Fibroblast of skin of right quadriceps (primary cell): ENCODE results near the gene CIAPIN1.
A peak's percentile ranks its signal among the peaks of the same experiment; 100 is the strongest.
"Not testable (repeated sequence)": the region's sequence is repeated elsewhere in the genome, so short reads cannot be mapped to it uniquely, and the experiment has no call there.

Source experiments
- DNase-seq: peaks from one replicate; pipeline ENCODE4 v3.0.0-alpha.2; 2013

CIAPIN1 gene

DNA sequence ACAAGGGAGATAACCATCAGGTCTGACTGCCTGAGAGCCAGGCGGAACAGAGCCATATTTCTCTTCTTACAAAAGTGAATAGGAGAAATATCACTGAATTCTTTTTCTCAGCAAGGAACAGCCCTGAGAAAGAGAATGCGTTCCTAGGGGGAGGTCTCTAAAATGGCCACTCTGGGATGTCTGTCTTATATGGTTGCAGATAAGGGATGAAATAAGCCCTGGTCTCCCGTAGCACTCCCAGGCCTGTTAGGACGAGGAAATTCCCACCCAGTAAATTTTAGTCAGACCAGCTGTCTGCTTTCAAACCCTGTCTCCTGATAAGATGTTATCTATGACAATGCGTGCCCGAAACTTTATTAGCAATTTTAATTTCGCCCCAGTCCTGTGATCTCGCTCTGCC is 7.2 kb downstream of the CIAPIN1 start:
- not testable (repeated sequence) for DNase-seq

DNA sequence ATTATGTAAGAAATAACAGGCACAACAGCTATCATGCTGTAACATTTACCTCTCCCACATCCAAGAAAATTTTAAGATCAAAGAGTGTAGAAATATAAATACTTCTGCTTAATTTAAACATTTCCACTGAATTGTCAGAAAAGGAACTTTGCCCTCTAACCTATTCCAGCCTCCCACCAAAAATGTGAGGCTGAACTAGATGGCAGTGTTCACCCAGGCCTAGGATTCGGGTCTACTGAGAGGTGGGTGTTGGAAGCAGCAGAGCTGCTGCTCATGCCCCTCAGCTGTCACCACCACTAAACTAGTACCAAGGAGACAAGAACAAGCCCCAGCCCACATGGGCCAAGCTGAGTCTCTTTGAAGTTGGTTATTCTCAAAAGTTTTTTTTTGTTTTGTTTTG is 11.3 kb downstream of the CIAPIN1 start:
- DNase-seq = no peak

DNA sequence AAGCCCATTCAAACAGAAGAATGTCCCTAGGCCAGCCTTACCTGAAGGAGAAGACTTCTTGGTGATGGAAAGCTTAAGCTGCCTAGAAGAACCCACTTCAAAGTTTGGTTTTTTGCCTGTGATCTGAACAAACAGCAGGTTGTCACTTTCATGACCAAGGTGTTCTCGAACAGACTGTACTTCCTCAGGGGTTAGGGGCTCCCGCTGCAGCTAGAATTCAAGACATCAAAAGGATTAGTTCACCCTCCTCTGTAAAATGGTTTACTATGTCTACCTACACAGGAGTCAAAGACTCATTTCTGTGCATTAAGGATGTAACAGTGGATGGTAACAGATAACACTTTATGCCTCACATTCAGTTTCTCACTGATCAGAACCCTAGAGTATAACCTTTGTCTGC is 13.2 kb downstream of the CIAPIN1 start:
- no peak for DNase-seq

DNA sequence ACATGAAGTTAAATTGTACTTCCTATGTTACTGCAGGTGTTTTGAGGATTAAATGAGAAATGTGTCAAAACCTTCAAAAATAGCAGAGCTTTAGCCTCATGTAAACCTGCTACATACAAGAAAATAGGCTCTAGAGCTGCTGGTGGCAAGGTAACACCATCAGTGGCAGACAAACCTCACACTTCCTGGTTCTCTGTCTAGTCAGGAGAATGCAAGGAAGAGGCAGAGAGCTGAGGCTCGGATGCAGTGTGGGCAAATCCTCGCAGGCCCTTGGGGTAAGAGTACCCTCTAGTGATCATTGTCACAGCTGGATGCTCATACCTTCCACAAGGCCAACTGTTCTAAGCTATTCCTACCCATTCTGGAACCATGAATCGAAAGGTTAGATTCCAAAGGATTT is 14.2 kb downstream of the CIAPIN1 start:
- no peak for DNase-seq

DNA sequence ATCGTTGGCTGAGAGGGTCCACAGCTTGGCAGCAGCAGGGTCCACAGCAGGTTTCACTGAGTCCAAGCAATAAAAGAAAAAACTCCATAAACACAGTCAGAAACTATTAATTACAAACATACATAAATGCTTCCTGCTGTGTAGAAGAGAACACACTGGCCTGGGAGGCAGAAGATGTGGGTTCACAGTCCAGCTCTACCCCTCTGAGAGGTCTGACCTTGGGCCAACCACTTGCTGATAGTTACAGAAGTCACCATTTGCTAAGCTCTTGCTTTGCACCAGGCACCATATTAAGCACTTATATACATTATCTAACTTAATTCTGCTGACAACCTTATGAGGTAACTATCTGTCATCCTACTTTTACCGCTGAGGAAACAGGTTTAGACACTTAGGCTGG is 14.7 kb downstream of the CIAPIN1 start:
- no peak for DNase-seq

DNA sequence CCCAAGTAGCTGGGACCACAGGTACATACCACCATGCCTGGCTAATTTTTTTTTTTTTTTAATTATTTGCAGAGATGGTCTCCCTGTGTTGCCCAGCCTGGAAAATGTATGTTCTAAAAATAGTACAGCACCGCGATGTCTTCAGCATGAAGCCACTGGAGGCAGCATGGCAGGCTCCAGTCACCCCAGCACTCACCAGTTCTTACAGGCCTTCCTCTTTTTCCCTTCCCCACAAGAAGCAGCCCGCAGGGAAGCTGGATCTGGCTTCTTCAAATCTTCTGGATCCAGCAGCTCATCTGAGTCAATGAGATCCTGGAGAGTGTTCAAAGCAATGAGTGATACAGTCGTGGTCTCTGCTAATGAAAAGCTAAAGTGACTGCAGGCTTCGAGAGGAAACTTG is 16.2 kb downstream of the CIAPIN1 start:
- no peak for DNase-seq

DNA sequence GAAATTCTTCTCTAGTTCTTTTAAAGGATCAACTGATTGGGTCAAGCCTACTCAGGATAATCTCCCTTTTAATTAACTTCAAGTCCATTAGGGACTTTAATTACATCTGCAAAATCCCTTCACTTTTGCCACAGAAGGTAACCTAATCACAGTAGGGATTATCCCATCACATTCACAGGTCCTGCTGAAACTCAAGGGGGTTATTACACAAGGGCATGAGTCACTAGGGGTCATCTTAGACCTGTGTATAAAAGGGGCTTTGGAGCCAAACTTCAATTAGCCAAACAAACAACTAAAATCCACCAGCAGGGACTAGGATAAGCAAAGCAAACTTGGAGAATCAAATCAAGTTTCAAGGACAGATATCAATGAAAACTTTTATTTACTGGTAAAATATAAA is 19.4 kb downstream of the CIAPIN1 start:
- DNase-seq = no peak

DNA sequence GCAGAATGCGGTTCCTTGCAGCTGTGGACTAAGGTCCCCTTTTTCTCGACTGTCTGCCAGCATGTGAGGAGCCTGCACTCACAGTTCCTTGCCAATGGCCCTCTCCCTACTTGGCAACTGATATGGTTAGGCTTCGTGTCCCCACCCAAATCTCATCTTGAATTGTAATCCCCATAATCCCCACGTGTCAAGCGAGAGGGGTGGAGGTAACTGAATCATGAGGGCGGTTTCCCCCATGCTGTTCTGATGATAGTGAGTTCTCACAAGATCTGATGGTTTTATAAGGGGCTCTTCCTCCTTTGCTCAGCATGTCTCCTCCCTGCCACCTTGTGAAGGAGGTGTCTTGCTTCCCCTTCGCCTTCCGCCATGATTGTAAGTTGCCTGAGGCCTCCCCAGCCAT is 19.9 kb downstream of the CIAPIN1 start:
- no peak for DNase-seq

DNA sequence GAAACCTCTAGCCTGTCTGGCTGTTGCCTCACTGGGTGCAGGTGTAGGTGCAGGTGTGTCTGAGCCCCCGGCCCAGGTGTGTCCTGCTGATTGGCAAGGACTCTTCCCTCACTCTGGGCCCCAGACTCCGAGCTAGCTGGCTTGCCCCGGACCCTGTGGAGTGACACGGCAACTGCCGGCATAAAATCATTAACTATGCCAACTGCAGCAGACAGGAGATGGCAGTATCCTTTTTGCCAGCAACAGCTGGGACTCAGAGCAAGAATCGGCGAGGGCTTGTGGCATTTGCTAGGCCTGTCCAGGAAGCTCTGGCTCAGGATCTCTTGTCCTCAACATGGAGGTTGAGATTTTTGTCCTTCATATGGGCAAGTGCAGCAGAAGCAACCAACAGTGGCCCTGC is 20.8 kb downstream of the CIAPIN1 start:
- DNase-seq = no peak

DNA sequence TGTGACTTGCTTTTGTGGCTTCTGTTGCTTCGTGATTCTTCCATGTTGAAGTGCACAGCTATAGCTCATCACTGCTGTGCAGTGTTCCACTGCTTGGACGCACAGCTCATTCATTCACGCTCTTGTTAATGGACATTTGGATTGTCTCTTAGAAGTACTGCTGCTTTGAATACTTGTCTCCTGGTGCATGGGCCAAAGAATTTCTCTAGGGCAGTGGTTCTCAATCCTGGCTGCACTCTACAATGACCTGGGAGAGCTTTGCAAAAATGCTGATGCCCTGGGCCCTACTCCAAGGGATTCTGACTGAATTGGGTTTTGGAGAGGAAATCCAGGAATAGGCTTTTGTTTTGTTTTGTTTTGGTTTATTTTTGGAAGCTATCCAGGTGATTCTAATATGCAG is 22.6 kb downstream of the CIAPIN1 start:
- DNase-seq = no peak

DNA sequence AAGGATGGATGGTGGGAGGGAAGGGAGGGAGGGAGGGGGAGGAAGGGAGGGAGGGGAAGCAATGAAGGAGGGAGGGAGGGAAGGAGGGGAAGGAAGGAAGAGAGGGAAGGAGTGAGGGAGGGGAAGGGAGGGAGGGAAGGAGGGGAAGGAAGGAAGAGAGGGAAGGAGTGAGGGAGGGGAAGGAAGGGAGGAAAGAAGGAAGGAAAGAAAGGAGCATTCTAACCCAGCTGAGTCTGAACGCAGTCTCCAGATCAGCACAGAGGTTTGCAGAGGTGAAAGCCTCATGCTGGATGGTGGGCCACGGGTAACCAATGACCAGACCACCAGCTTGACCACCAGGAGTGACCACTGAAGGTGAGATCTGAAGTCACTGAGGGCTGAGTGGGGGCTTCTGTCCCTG is 24.0 kb downstream of the CIAPIN1 start:
- no peak for DNase-seq

DNA sequence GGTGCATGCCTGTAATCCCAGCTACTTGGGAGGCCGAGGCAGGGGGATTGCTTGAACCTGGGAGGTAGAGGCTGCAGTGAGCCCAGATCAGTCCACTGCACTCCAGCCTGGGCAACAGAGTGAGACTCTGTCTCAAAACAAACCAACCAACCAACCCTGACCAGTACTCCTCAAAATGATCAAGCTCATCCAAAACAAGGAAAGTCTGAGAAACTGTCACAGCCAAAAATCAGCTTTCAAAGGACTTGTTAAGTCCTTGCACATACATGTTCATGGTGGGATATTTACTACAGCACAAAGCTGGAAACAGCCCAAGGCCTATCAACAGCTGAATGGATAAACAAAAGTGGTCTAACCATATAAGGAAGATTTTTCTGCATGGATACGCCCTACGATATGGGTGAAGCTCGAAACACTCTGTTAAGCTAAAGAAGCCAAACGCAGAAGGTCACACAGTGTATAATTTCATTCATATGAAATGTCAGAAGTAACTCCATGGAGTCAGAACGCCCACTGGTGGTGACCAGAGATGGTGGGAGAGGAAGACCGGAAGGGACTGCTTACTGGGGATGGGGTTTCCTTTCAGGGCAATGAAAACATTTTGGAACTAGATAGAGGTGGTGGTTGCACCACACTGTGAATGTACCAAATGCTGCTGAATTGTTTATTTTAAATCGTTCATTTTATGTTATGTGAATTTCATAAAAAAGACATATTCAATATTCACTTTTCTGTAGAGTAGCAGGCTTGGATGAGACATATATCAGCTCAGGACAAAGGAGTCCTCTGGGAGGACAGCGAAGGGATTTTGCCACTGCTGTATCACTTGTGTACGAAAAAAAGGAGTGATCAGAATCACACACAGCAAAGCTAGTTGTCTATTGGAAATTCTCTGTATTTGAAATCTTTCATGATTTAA is 24.9 kb downstream of the CIAPIN1 start:
- DNase-seq = peak; percentile 69

DNA sequence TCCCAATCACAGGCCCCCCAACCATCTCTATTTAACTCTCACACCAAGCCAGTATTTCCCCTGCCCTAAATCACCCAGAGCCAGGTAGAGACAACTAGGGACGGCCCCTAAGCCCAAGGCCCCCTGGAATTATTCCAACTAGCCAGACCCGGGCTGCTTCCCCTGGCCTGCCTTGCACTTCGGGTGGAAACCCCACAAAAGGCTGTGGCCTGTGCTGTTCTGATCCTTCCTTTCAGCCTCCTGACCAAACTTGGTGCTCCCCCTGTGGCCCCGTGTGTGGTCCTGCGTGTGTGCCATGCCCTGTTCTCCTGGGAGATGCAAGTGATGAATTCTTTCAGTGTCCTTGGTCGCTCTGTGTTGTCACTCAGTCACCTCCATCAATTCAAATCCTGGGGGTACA is 27.7 kb downstream of the CIAPIN1 start:
- no peak for DNase-seq

DNA sequence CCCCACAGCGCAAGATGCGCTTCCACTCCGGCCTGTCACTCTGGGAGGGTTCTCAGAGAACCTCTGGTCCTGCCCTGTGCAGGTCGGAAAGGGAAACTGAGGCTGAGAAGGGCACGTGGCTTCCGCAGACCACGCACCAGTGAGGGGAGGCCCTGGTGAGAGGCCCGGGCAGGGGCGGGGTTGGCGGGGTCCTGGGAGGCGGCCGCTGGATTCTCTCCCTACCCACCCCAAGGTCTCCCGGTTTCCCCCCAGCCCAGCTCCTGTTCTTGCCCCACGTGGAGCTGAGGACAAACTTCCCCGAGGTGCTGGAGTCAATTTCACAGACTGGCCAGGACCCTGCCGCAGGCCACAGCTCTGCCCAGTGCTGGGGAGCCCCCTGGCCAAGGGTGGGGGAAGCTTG is 31.1 kb downstream of the CIAPIN1 start:
- no peak for DNase-seq

DNA sequence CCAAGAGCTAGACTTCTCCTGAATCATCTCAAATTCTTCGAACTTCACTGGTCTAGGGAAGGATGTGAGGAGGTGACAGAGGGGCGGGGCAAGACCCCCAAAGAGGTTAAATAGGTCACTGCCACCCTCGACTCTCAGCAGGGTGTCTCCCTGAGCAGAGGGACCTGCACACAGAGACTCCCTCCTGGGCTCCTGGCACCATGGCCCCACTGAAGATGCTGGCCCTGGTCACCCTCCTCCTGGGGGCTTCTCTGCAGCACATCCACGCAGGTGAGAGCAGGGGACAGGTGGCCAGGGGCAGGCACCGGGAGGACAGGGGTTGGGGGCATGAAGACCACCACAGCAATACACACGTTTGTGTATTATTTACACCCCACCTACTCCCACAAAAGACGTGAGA is 33.5 kb downstream of the CIAPIN1 start:
- no peak for DNase-seq

DNA sequence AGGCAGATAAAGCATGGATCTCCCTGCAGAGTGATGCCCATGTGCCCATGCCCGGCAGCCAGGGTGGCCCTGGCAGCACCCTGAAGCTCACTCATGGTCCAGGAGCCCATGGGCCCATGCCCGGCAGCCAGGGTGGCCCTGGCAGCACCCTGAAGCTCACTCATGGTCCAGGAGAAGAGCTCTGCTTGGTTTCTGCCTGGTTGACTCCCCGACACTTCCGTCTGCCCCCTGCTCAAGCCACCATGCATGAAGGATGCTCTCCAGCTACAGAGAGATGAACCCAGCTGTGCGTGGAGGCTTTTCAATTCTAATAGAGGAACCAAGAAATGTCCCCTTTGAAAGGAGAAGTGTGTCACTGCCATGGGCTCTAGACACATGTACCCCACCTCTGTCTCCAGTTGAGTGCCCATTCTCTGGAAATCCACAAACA is 33.9 kb downstream of the CIAPIN1 start:
- DNase-seq = no peak

DNA sequence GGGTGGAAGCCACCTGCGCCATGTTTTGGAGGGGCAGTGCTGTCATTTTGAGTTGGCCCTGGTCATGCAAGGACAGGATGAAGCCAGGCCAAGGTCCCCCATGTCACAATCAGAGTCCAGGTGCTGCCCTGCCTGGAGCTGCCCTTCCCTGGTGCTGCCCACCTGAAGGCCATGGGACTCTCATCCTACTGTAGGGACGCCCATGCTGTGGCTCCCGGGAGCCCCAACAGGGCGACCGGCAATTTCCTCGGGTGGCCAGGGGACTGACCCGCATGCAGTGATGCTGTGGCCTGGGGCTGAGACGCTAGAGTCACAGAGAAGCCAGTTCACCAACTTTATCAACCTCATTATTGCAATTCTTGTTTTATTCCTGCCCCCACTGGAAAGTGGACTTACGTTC is 34.6 kb downstream of the CIAPIN1 start:
- DNase-seq = no peak

DNA sequence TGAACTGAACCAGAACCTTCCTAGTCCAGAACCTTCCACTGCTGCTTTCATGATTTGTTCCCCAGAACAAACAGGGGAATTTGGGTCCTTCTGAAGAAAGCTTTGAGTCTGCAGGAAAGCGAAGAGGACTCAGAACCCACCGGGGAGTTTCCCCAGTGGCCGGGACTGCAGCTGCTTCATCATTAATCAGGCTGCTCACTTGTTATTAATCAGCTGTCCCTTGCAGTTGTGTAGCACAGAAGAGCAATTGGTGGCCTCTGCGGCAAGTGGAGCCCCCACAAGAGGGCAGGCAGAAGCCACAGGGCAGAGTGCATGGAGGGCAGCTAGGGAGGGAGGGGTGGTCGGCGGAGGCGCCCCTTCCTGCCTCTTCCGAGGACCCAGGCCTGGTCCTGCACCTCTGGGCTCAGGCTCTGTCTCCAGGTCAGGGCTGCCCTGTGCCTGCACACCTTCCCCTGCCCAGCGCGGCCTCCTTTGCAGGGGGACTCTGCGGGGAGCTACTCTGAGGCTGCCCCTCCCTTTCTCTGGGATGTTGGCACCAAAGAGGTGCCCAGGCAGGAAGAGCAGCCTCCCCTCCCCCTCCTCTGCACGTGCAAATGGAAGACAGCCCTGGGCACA is 35.7 kb downstream of the CIAPIN1 start:
- DNase-seq = no peak

DNA sequence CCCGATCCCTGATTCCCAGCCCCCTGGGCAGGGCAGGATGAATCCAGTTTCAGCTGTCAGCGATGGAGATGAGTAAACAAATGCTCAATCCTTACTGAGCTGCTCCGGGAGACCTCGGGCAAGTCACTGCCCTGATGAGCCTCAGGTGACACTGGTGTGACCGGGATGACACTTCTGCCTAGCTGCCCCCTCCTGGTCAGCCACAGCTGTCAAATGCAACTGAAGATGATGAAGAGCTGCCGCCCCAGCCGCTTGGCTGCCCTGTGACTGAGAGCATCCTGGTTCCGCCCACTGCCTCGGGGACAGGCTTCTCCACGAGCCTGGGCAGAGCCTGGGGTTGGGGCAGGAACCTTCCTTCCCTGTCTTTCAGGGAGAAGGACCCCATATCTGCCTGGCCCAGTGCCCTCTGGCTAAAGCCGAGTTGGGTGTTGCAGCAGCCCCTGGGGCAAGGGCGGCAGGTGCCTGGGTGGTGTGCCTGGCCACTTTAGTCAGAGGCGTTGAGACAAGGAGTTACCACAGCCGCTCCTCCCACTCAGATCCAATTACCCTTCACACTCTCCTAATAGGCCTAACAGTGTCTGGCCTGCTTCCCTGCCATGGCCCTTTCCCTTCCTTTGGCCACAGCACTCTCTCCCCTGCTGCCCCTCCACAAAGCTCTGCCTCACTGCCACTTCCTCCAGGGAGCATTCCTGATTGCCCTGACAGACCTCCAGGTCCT is 37.2 kb downstream of the CIAPIN1 start:
- DNase-seq = no peak

DNA sequence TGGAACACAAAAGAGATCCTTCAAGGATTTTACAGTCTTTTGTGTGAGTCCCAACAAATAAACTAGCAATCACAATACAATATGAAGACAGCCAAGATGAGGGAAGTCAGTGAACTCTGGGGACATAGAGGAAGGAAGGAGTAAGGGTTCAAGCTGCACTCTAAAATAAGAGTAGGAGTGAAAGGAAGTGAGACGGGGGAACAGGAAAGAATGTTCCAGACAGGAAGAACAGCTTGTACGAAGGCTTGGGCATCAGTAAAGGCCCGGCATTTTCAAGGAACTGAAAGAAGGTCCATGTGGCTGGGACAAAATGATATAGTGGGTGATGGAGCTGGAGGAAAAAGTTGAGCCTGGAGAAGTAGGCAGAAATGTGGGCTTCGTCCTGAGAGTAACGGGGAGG is 38.1 kb downstream of the CIAPIN1 start:
- no peak for DNase-seq

DNA sequence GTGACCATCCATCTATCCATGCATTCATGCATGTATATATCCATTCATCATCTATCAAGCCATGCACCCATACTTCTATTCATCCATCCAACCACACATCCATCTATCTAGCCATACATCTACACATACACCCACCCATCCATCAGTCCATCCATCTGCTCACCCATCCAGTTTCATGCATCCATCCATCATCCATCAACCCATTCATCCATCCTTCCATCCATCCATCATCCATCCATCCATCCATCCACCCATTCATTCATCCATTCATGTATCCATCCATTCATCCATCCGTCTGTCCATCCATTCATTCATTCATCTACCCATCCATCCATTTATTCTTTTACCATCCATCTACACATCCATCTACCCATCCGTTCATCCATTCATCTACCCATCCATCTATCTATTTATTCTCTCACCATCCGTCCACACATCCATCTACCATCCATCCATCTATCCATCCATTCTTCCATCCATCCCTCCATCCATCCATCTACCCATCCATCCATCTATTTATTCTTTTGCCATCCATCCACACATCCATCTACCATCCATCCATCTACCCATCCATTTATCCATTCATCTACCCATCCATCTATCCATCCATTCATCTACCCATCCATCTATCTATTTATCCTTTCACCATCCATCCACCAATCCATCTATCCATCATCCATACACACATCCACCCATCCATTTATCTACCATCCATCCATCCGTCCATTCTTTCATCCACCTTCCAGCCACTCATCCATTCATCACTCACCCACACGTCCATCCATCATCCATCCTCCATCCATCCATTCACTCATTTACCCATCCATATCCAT is 39.4 kb downstream of the CIAPIN1 start:
- DNase-seq = no peak

DNA sequence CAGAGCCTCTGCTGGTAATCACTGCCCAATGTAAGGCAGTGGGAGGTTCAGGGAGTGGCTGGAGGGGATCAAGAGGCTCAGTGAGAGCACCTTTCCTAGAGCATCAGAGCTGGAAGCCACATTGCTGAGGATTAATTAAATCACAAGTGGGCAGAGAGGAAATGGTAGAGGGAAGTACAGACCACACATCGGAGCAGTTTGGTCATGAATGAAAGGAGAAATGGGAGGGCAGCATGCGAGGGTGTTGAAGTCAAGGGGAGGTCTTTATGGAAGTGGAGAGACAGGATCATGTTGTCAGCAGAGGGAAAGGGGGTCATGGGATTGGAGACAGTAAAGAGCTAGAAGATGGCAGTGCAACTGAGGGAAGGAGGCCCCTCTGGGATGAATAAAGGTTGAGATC is 40.3 kb downstream of the CIAPIN1 start:
- DNase-seq = no peak

DNA sequence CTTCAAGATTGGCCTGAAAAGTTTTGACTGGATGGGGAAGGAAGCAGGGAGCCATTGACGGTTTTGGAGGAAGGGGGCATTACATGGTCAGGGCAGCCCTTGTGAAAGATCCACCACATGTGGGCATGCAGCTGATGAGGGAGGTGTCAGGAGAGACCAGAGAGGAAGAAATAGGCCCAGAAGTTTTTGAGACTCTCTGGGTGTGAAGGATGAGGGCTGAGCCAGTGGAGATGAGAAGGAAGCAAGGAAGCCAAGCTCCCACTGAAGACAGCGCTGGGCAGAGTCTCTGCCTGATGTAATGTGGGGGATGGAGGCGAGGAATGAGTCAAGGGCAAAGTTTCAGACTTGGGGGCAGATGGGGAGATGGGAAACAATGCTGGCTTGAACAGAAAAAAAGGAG is 42.1 kb downstream of the CIAPIN1 start:
- DNase-seq = no peak
